Spleen (tissue), 11 donors: ENCODE results near the gene AOX1. TPM values are rescaled to one million over a fixed set of nuclear protein-coding genes. Genes with fewer than 3 reads are reported as not detected.

Experiments
- DNase-seq: peaks from one replicate; pipeline ENCODE4 v3.0.0-alpha.2; 2020
- H3K27ac ChIP-seq, 8 donors: fragments of 200-600 bp; sonication (generic) in 7 of 8; 1 replicate in 4 of 8; 2 replicates in 4 of 8; pipeline versions ENCODE4 v1.5.0 to v1.8.0; 2016 to 2021; ENCODE audit warnings: inconsistent platforms in 4 of 8, mild to moderate bottlenecking in 4 of 8, moderate library complexity in 1 of 8
- H3K27me3 ChIP-seq, 7 donors: fragments of 200-600 bp; sonication (generic) in 6 of 7; replicated peaks in 1 of 7; 1 replicate in 4 of 7; 2 replicates in 3 of 7; pipeline versions ENCODE4 v1.5.0 to v1.8.0; 2016 to 2021; ENCODE audit warnings: inconsistent platforms in 3 of 7, mild to moderate bottlenecking in 1 of 7
- H3K36me3 ChIP-seq, 6 donors: fragments of 200-600 bp; sonication (generic) in 5 of 6; 1 replicate in 4 of 6; 2 replicates in 2 of 6; pipeline versions ENCODE4 v1.5.0 to v1.8.0; 2016 to 2021; ENCODE audit warnings: inconsistent platforms in 2 of 6
- H3K4me1 ChIP-seq, 6 donors: fragments of 200-600 bp; sonication (generic) in 5 of 6; 1 replicate in 3 of 6; 2 replicates in 3 of 6; pipeline versions ENCODE4 v1.5.0 to v1.8.0; 2016 to 2021; ENCODE audit warnings: inconsistent platforms in 3 of 6
- H3K4me3 ChIP-seq, 8 donors: fragments of 200-600 bp; sonication (generic) in 7 of 8; 1 replicate in 4 of 8; 2 replicates in 4 of 8; pipeline versions ENCODE4 v1.5.0 to v1.8.0; 2016 to 2021; ENCODE audit warnings: inconsistent platforms in 4 of 8, mild to moderate bottlenecking in 4 of 8, moderate library complexity in 2 of 8
- H3K9me3 ChIP-seq, 8 donors: fragments of 200-600 bp; sonication (generic) in 7 of 8; 1 replicate in 4 of 8; 2 replicates in 4 of 8; pipeline versions ENCODE4 v1.5.0 to v1.8.0; 2016 to 2021; ENCODE audit warnings: inconsistent platforms in 4 of 8
- POLR2A ChIP-seq, 3 donors: fragments of 450-650 bp; IDR thresholded peaks; one replicate each; pipeline ENCODE4 v1.5.1; 2017; ENCODE audit warnings: antibody characterized with exemption in 3 of 3, mild to moderate bottlenecking in 1 of 3
- POLR2AphosphoS5 ChIP-seq, 3 donors: sonication (generic); formaldehyde crosslinking; IDR thresholded peaks; one replicate each; pipeline ENCODE4 v1.5.1; 2017; ENCODE audit warnings: antibody characterized with exemption in 3 of 3
- WGBS, 5 donors: extraction: QIAGEN DNeasy Blood & Tissue Kit in 3 of 5; methylation state at CpG; one replicate each; pipeline versions ENCODE4 v1.1.5 to v1.1.7; 2013 to 2018; 5-methylcytosine and 5-hydroxymethylcytosine counted together
- intact Hi-C: fragments of 100-400 bp; cut with DNase I; formaldehyde crosslinking; loops from one replicate; pipeline ENCODE4 v1.15.0; 2023; ENCODE audit warnings: low total_unique reads
- polyA plus RNA-seq, 3 donors: library from polyadenylated mRNA; stranded (reverse); fragments of 200-250 nt; gene quantifications; one replicate each; pipeline ENCODE4 v1.2.1, GENCODE V29; 2013
- total RNA-seq, 7 donors: library from RNA; depleted of rRNA in 3 of 7; stranded (reverse); fragments of >200 nt in 3 of 7; fragmentation: NEBNext Ultra II Directional in 4 of 7; extraction: Animal tissue kit (Norgen Biotek cat#: 25700) in 4 of 7; gene quantifications; one replicate each; pipeline versions ENCODE4 v1.1.0 to v1.2.1, GENCODE V29; 2016 to 2021
- TF ChIP-seq, protein P1 (sequence below), 11 experiments: fragments of 200-600 bp in 7 of 11; fragments of 450-650 bp in 4 of 11; sonication (generic) in 4 of 11; IDR thresholded peaks in 8 of 11; conservative IDR thresholded peaks in 3 of 11; 1 replicate in 7 of 11; 2 replicates in 4 of 11; pipeline versions ENCODE4 v1.4.0 to v1.8.0; 2016 to 2021; ENCODE audit warnings: antibody characterized with exemption in 11 of 11, inconsistent platforms in 4 of 11, mild to moderate bottlenecking in 1 of 11
- donor health status: healthy with polysubstance abuse.
- donor health status: DM: no; HTN: no; CAD: no; lungs with moderate emphysema.
- donor health status: DM: no; HTN: no; CAD: no.
- donor health status: Bipolar disorder and iron deficiency.
- donor health status: healthy.
- donor health status: DM: no; HTN: no; CAD: no.
- donor health status: DM: yes; HTN: yes; CAD: no.

The AOX1 gene
- total and polyA plus RNA-seq, 10 donors, result 1.3 to 14.6 (median 5.8) TPM

DNA sequence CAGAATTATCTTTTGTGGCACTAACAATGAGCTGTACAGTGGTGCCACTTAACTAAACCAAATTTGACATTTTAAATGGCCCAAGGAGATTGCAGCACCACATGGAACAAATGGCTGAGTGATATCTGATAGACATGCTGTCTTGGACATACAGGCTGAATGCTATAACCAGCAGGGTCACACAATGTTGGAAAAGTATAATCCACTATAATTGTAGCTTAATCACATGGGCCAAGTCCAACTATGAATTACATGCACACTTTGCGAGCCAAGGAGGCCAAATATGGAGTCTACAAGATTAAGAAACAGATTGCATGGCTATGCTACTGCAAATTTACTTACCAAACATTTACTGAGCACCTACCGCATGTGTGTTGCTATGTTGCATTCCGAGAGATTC, 69.0 kb downstream of the AOX1 start:
- intact Hi-C loops, result no loop called here
- no peak overlapping the region for H3K27ac ChIP-seq
- no peaks in the 10 kb centered on the region for H3K9me3 ChIP-seq
- no peaks in the 10 kb centered on the region for H3K36me3 ChIP-seq
- no peak for DNase-seq
- peaks cover 0 to 3% (median 0%) of the 10 kb centered on the region in 7 donors for H3K27me3 ChIP-seq
- no peak for TF ChIP-seq POLR2A (IDR thresholded peaks at IDR 0.05)
- TF ChIP-seq, protein P1, sequence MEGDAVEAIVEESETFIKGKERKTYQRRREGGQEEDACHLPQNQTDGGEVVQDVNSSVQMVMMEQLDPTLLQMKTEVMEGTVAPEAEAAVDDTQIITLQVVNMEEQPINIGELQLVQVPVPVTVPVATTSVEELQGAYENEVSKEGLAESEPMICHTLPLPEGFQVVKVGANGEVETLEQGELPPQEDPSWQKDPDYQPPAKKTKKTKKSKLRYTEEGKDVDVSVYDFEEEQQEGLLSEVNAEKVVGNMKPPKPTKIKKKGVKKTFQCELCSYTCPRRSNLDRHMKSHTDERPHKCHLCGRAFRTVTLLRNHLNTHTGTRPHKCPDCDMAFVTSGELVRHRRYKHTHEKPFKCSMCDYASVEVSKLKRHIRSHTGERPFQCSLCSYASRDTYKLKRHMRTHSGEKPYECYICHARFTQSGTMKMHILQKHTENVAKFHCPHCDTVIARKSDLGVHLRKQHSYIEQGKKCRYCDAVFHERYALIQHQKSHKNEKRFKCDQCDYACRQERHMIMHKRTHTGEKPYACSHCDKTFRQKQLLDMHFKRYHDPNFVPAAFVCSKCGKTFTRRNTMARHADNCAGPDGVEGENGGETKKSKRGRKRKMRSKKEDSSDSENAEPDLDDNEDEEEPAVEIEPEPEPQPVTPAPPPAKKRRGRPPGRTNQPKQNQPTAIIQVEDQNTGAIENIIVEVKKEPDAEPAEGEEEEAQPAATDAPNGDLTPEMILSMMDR (IDR thresholded peaks at IDR 0.05 in 8 of 11, conservative IDR thresholded peaks at IDR 0.05 in 3 of 11), result no peak
- TF ChIP-seq POLR2AphosphoS5 (IDR thresholded peaks at IDR 0.05), result no peak
- no peak overlapping the region for H3K4me3 ChIP-seq
- WGBS, 5 donors, result 89 to 96% (median 91%) methylated on average over 3 of the region's 3 CpGs
- H3K4me1 ChIP-seq, result no peaks in the 10 kb centered on the region

DNA sequence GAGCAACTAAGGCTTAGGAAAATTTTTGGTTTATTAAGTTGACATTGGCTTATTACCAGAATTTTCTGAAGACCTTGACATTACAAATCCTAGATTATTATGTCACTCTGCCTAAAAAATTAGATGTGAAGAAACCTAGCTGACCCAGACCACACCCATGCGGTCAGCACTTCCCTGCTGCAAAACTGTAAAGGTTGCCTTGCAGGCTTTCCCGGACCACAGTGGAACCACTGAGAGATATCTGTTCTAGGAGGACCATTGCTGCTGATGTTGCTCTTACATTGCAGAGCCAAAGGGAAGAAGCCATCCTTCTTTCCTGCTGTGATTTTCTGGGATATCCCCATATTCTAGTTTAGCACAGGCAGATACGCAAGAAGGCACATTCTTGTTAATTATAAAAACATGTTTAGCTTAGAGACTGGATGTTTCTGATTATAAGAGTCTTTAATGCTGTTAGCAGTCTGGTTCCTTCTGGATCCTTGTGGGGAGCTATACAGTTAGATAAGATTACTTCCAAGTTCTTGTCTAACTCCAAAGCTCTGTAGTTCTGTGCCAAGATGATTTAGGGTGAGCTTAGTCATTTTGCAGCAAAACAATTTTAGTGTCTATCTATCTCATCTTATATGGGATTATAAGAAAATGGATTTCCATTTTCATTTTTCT, 70.2 kb downstream of the AOX1 start:
- intact Hi-C loops, result no loop called here
- no peak overlapping the region for H3K4me3 ChIP-seq
- TF ChIP-seq POLR2A (IDR thresholded peaks at IDR 0.05), result no peak
- TF ChIP-seq POLR2AphosphoS5 (IDR thresholded peaks at IDR 0.05), result no peak
- TF ChIP-seq, protein P1 (IDR thresholded peaks at IDR 0.05 in 8 of 11, conservative IDR thresholded peaks at IDR 0.05 in 3 of 11), result no peak
- no peaks in the 10 kb centered on the region for H3K9me3 ChIP-seq
- H3K27me3 ChIP-seq, result no peaks in the 10 kb centered on the region
- DNase-seq, result no peak
- no peak overlapping the region for H3K27ac ChIP-seq
- WGBS, 5 donors, result 69 to 88% (median 80%) methylated on average over 3 of the region's 3 CpGs
- H3K36me3 ChIP-seq, result no peaks in the 10 kb centered on the region
- no peaks in the 10 kb centered on the region for H3K4me1 ChIP-seq

DNA sequence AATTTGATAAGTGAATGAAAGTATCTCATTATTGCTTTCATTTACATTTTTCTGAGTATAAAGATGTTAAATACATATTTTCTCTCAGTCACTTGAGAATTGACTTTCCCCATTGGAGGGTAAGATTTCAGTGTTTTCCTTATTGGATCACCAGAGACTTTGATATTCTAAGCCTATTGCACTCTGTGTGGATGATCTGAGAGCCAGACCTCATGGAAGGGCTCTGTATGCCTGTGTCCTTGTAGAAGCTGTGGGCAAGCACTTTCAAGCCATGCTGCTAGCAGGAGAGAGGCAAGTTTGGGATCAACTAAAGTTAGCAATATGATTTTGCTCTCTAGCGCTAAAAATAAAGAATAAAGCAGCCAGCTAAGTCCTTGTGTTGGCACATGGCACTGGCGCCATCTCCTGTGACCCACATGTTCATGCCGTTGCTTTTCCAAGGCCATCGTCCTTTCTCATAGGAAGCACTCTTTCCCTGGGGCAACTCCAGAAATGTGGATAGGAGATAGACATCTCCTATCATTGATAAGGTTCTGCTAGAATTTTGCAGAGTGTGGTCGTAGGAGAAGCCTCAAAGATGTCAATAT, 72.6 kb downstream of the AOX1 start:
- H3K27me3 ChIP-seq, result no peaks in the 10 kb centered on the region
- WGBS, 5 donors, result 75 to 91% (median 83%) methylated on average over 5 of the region's 5 CpGs
- no peak for DNase-seq
- no peak overlapping the region for H3K4me3 ChIP-seq
- H3K9me3 ChIP-seq, result no peaks in the 10 kb centered on the region
- H3K27ac ChIP-seq, result no peak overlapping the region
- no peaks in the 10 kb centered on the region for H3K36me3 ChIP-seq
- intact Hi-C loops, result no loop called here
- no peaks in the 10 kb centered on the region for H3K4me1 ChIP-seq
- no peak for TF ChIP-seq POLR2AphosphoS5 (IDR thresholded peaks at IDR 0.05)
- TF ChIP-seq POLR2A (IDR thresholded peaks at IDR 0.05), result no peak
- TF ChIP-seq, protein P1 (IDR thresholded peaks at IDR 0.05 in 8 of 11, conservative IDR thresholded peaks at IDR 0.05 in 3 of 11), result no peak

DNA sequence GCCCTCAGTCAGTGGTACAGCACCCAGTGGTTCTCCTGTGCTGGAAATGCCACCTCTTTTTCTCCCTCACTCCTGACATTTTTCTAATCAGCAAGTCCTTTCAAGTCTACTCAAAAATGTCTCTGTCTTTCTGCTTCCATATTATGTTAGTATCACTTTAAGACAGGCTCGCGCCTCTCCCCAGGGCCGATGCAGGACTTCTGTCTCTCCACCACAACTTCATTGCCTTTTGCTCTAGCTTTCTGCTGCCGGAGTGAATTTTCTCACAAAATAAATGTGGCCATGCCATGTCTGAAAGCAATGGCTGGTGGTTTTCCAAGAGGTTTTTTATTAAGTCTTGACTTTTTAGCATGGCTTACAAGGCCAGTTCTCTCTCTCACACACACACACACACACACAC, 73.6 kb downstream of the AOX1 start:
- intact Hi-C loops, result no loop called here
- no peak overlapping the region for H3K4me3 ChIP-seq
- H3K27ac ChIP-seq, result no peak overlapping the region
- DNase-seq, result no peak
- 80 to 90% (median 81%) methylated on average over 4 of the region's 4 CpGs for WGBS, 5 donors
- H3K9me3 ChIP-seq, result no peaks in the 10 kb centered on the region
- H3K27me3 ChIP-seq, result no peaks in the 10 kb centered on the region
- no peak for TF ChIP-seq POLR2A (IDR thresholded peaks at IDR 0.05)
- TF ChIP-seq, protein P1 (IDR thresholded peaks at IDR 0.05 in 8 of 11, conservative IDR thresholded peaks at IDR 0.05 in 3 of 11), result no peak
- no peak for TF ChIP-seq POLR2AphosphoS5 (IDR thresholded peaks at IDR 0.05)
- H3K4me1 ChIP-seq, result no peaks in the 10 kb centered on the region
- H3K36me3 ChIP-seq, result no peaks in the 10 kb centered on the region
